ENCODE data around the gene OSBPL7.

Gene OSBPL7

DNA sequence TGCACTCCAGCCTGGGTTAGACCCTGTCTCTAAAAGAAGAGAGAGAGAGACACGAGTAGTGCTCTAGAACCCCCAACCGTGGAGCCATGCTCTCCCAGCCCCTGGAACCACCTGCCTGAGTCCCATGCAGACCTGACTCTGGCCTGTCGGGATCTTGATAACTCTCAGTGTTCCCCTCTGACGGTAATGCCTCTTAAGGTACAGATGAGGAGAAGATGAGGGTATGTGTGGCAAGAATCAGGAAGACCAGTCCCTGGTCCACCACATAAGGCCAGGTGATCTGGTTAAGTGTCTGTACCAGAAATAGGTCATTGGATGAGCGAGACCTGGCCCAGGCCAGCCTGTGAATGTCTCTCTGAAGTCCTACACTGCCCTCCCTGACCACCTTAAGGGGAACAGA is 18.4 kb downstream of the OSBPL7 start:
- DNase-seq: no peak

GRCh38 chr17:47802341-47803022 is 19.1 kb downstream of the OSBPL7 start:
- DNase-seq: peak; percentile 13 to 38

DNA sequence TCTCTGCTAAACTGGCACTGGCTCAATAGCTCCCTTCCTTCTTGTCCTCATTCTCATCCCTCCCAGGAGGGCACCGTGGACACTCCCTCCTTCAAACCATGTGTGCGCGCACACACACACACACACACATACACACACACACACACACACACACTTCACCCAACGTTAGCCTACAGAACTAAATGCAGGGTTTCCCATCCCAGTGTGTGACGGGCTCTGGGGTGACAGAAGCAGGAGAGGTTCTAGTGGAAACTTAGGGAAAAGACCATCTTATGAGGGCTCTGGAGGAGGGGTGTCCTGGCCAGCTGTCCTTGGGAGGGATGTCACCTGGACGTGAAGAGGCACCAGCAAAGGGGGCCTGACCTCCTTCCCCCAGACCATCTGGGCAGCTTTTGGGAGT is 19.7 kb downstream of the OSBPL7 start:
- DNase-seq: no peak

GRCh38 chr17:47801176-47801765 is 20.3 kb downstream of the OSBPL7 start:
- DNase-seq: no peak

GRCh38 chr17:47800686-47801085 is 20.9 kb downstream of the OSBPL7 start:
- no peak for DNase-seq

GRCh38 chr17:47797797-47798196 is 23.8 kb downstream of the OSBPL7 start:
- DNase-seq: no peak

GRCh38 chr17:47792979-47793378 is 28.6 kb downstream of the OSBPL7 start:
- no peak for DNase-seq

GRCh38 chr17:47792457-47792856 is 29.1 kb downstream of the OSBPL7 start:
- DNase-seq: no peak

- DNase-seq: no peak
These were observed 30.6 kb downstream of the OSBPL7 start for GRCh38 chr17:47791025-47791424.

- peak; percentile 26 to 38 for DNase-seq
These were observed 31.7 kb downstream of the OSBPL7 start for GRCh38 chr17:47789611-47790561.

- peak in 1 of 2 donors; percentile 10 for DNase-seq
These were observed 36.0 kb downstream of the OSBPL7 start for GRCh38 chr17:47785538-47786123.

GRCh38 chr17:47781397-47781796 is 40.2 kb downstream of the OSBPL7 start:
- DNase-seq: no peak

DNA sequence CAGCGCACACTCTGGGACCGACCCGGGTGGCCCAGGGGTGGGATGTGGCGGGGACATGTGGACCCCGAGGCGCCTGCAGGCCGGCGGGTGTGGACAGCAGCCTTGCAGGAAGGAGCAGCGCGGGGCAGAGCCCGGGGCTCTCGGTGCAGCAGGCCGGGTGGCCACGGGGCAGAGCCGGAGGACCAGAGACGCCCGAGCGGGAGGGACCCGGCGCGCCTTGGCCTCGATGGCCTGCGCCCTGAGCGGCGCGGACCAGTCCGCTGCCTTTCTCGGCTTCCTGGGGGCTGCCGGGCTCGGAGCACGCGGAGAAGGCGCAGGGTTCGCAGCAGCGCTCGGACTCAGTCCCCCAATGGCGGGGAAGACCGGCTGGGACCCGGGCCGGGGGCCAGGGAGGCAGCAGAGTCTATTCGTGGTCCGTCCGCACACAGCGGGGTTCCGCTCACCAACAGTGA is 43.4 kb downstream of the OSBPL7 start:
- DNase-seq: no peak

DNA sequence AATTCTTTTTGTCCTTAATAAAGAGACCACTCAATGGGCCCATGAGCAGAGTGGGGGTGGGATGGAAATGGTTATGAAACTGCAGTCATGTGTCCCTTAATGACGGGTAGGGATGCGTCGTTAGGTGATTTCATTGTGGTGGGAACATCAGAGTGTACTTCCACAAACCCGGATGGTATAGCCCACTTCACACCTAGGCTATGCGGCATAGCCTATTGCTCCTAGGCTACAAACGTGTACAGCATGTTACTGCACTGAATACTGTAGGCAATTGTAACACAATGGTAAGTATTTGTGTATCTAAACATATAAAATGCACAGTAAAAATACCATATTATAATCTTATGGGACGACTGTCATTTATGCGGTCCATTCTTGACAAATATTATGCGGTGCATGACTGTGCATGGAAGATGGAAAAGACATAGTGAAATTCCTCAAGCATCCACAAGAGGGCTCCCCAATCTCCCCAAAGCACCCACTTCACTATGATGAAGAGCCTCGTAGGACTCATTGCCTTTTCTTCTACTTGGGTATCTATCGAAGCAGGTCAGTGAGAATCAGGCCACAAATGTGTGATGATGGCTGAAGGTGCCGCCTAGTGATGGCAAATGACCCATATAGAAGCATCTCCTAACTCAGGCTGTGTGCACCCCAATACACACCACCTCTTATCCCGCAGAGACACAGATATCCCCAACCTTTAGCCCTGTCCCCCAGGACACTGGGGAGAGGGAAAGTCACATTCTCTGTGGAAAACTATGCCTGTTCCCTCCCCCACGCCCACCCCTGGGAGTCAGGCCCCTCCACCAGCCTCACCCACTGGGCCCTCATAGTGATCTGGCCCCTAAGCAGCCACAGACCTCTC is 45.0 kb downstream of the OSBPL7 start:
- peak; percentile 15 to 64 for DNase-seq

DNA sequence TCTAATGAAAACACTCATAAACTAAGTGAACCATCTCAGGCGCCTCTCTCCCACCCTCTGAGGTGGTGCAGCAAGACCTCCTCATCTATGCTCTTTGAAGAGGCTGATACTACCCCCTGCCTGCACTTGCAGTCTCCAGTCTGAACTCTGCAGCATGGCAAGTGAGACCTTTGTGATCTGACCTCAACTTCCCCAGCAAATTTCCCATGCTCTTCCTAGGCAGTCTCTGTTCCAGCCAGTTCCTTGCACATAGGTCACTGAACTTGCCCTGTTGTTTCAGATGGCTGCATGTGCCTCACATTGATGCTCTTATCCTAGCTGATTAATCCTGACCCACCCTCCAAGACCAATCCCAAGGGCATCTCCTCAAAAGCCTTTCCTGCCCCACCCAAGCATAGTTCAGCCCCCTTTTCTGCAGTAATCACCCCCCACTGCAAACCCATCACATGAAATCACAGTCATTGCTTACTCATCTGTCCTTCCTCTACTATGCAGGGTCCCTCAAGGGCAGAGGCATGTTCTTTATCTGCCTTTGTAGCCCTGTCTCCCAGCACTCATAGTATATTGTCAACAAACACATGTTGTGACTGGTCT is 46.5 kb downstream of the OSBPL7 start:
- DNase-seq: peak in 1 of 2 donors; percentile 41

- peak in 1 of 2 donors; percentile 37 for DNase-seq
These were observed 47.3 kb downstream of the OSBPL7 start for GRCh38 chr17:47774331-47774730.

- DNase-seq: peak; percentile 63 to 77
These were observed 47.9 kb downstream of the OSBPL7 start for GRCh38 chr17:47773649-47774048.

DNA sequence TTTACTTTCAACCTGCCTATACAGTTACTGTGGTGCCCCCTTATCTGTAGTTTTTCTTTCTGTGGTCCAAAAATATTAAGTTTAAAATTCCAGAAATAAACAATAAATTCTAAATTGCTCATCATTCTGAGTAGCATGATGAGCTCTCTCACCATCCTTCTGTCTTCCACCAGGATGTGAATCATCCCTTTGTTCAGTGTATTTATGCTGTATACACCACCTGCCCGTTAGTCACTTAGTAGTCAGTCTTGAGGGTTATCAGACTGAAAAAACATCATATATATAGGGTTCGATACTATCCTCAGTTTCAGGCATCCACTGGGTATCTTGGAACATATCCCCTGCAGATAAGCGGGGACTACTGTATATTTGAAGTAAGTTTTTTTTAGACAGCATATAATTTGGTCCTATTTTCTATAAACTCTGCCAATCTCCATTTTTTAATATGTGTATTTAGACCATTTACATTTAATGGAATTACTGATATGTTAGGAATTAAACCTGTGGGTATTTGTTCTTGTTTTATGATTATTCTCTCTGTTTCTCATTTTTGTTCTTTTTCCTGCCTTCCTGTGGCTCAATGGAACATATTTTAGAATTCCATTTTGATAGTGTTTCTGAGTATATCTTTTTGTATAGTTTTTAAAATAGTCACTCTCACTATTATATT is 57.5 kb downstream of the OSBPL7 start:
- no peak for DNase-seq

GRCh38 chr17:47762728-47763127 is 58.9 kb downstream of the OSBPL7 start:
- no peak for DNase-seq

- DNase-seq: no peak
These were observed 61.0 kb downstream of the OSBPL7 start for GRCh38 chr17:47760409-47761140.

Data from inflammatory macrophage treated with lipopolysaccharide for 1 hour (primary cell).